GM20000 (cell line): Measurements from ENCODE around the gene CA6.

Experiments used
- DNase-seq: peaks from one replicate; pipeline ENCODE4 v3.0.0; 2012; ENCODE audit warnings: low spot score
- TF ChIP-seq, protein P1 (sequence below): IDR thresholded peaks from 2 replicates; pipeline ENCODE4 v1.5.1; 2012; ENCODE audit warnings: mild to moderate bottlenecking, control low read depth; ENCODE audit errors: extremely low read depth, missing control alignments

CA6 gene

DNA sequence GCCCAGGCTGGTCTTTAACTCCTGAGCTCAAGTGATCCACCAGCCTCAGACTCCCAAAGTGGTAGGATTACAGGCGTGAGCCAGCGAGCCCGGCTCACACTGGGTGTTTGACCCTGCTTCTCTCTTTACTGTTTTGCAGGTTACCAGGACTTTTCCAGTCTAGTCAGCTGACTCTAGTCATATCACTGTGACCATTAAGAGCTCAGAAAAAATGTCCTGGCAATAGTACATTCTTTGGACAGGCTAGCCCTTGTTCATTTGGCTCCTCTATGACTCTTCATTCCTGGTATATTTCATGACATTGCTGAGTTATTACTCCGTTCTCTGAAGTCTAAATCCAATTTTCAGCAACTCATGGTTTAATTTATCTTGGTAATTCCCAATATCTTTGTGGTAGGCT is 8.0 kb upstream of the CA6 start:
- TF ChIP-seq, protein P1, sequence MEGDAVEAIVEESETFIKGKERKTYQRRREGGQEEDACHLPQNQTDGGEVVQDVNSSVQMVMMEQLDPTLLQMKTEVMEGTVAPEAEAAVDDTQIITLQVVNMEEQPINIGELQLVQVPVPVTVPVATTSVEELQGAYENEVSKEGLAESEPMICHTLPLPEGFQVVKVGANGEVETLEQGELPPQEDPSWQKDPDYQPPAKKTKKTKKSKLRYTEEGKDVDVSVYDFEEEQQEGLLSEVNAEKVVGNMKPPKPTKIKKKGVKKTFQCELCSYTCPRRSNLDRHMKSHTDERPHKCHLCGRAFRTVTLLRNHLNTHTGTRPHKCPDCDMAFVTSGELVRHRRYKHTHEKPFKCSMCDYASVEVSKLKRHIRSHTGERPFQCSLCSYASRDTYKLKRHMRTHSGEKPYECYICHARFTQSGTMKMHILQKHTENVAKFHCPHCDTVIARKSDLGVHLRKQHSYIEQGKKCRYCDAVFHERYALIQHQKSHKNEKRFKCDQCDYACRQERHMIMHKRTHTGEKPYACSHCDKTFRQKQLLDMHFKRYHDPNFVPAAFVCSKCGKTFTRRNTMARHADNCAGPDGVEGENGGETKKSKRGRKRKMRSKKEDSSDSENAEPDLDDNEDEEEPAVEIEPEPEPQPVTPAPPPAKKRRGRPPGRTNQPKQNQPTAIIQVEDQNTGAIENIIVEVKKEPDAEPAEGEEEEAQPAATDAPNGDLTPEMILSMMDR, result no peak

DNA sequence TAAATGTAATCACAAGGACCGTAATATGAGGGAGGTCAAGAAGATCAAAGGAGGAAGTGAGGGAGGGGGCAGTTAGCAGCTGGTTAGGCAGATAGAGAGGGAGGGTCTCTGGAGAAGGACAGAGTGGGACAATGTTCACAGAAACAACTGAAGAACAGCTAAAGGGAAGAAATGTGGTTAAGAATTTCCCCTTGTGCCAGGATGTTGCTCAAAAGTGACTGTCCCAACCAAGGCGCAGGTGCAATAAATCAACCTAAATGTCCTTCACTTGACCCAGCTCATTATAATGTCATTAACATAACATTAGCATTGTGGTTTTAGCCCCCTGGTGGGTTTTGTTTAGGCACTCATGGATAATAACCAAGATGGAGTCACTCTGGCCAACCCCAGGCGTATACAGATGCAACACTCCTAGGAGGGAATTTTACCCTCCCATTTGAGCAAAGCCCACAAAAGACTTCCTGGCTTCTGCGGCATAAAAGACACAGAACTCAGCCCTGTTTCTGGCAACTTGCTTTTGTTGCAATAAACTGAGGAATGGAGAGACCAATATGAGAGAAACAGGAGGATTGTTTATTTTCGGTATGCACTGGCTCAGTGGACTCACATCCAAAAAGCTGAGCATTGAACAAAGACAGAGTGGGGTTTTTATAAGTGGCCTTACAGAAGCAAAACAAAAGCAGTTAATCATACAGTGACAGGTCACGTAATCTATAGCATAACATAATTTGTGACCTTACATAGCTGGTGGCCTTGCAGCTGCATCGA is 7.3 kb upstream of the CA6 start:
- DNase-seq, result no peak
- TF ChIP-seq, protein P1, result no peak

More for the DNA sequence above, 8.0 kb upstream of the CA6 start:
- DNase-seq, result no peak

DNA sequence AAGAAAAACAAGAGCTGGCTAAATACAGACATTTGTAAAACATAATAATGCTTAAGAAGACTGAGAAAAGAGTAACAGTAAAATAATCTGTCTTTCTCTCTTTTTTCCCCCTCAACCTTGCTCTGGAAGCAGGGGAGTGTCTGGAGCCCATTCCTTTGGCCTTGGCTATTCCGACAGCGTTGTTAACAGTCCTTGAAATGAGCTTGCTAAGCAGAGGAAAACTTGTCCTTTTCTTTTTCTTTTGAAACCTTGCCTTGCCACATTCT is 6.7 kb upstream of the CA6 start:
- TF ChIP-seq, protein P1, result no peak

DNA sequence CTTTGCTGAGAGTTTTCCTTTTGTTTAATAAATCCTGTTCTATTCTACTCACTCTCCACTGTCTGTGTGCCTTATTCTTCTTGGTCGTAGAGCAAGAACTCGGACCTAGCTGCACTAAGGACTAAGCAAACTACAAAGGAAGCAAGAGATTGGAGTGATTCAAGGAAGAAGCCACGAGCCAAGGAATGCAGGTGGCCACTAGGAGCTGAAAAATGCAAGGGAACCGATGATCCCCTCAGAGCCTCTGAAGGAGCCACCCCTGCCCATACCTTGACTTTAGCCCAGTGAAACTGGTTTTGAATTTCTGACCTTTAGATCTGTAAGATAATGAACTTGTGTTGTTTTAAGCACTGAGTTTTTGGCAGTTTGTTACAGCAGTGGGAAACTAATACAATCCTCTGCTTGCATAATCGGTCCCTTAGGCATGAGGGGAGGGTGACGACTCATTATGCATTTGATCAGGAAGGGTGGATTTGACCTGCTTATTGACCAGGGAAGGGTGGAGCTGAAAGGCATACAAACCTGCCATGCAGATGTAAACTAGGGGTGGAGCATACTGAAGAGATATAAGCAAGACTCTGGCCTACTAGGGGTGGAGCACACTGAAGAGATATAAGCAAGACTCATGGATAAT is 6.2 kb upstream of the CA6 start:
- TF ChIP-seq, protein P1, result no peak
- DNase-seq, result no peak

More for the DNA sequence above, 6.7 kb upstream of the CA6 start:
- DNase-seq, result no peak

DNA sequence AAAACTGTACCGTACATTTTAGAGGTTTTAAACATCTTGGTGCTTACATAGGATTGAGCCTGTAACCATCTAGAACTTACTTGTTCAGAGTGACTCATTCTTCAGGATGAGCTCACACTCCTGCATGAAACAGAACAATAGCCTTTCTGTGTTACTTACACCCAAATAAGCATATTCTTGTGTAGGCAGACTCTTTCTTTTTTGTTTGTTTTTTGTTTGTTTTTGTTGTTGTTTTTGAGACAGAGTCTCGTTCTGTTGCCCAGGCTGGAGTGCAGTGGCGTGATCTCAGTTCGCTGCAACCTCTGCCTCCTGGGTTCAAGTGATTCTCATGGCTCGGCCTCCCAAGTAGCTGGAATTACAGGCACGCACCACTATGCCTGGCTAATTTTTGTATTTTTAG is 3.8 kb upstream of the CA6 start:
- no peak for DNase-seq
- TF ChIP-seq, protein P1, result no peak

DNA sequence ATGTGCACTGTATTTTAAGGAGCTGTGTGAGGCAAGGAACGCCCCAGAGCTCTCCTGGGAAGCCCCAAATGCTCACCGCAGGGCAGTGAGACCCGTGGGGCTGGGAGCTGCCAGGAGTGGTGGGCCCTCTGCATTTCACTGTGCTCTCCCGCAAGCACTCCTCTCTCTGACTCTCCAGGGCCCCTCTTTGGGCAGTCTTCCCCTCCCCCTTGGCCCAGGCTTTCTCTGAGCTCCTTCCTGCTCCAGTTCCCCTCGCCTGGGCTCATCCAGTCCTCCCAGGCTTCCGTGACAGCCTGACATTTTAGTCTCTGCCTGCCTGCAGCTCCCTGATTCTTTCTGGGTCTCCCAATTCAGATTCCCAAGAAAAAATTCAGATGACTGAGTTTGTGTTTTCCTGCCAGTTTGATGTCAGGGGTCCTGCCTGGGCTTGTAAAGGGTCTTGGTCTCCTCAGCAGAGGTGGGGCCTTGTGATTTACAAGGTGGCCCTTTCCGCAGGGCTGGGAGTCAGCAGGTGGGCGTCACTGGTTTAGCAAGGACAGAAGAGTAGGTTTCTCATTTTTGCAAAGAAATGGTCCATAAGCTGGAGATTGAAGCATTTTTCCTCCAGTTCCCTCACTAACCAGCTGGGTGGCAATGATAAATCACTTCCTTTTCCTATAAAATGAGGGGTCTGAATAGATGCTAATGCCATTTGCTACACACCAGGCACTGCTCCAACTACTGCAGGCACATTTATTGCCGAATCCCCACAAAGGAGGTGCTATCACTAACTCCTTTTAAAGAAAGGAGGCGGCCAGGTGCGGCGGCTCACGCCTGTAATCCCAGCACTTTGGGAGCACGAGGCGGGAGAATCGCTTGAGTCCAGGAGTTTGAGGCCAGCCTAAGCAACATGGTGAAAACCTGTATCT is 1.9 kb upstream of the CA6 start:
- TF ChIP-seq, protein P1, result no peak
- no peak for DNase-seq
